ENCODE data around the gene SWAP70. TPM values are rescaled to one million over a fixed set of nuclear protein-coding genes. Genes with fewer than 3 reads are reported as not detected.

SWAP70 gene
- total and polyA plus RNA-seq, 9 of the 15 experiments (the other 6 are each of a cell fraction or from before 2014, with no cell fraction given): 1.7 to 4.9 (median 3.9) TPM

DNA sequence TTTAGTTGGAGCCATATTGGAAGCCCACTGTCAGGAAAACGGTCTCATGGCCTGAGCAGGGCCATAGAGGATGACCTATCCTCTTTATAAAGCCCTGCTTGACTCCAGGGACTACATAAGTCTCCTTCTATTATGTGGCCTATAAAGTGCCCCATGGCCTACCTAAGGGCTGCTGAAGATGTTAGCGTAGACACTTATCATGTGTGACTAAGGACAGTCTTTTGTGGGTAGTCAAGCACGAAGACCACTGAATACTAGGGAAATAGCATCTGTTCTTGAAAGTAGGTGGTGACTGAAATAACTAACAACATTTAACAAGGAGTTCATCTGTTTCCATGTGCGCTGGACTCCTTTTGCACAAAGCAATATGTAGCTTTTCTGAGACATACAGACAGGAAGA lies 117.1 kb downstream of the SWAP70 start (continued):
- TF ChIP-seq BRF1 (IDR thresholded peaks at IDR 0.05; ENCODE audit: borderline replicate concordance, extremely low read depth, insufficient read length) (no peak), CBFA2T2 (conservative IDR thresholded peaks at IDR 0.05) (no peak)
- TF ChIP-seq, protein P1, sequence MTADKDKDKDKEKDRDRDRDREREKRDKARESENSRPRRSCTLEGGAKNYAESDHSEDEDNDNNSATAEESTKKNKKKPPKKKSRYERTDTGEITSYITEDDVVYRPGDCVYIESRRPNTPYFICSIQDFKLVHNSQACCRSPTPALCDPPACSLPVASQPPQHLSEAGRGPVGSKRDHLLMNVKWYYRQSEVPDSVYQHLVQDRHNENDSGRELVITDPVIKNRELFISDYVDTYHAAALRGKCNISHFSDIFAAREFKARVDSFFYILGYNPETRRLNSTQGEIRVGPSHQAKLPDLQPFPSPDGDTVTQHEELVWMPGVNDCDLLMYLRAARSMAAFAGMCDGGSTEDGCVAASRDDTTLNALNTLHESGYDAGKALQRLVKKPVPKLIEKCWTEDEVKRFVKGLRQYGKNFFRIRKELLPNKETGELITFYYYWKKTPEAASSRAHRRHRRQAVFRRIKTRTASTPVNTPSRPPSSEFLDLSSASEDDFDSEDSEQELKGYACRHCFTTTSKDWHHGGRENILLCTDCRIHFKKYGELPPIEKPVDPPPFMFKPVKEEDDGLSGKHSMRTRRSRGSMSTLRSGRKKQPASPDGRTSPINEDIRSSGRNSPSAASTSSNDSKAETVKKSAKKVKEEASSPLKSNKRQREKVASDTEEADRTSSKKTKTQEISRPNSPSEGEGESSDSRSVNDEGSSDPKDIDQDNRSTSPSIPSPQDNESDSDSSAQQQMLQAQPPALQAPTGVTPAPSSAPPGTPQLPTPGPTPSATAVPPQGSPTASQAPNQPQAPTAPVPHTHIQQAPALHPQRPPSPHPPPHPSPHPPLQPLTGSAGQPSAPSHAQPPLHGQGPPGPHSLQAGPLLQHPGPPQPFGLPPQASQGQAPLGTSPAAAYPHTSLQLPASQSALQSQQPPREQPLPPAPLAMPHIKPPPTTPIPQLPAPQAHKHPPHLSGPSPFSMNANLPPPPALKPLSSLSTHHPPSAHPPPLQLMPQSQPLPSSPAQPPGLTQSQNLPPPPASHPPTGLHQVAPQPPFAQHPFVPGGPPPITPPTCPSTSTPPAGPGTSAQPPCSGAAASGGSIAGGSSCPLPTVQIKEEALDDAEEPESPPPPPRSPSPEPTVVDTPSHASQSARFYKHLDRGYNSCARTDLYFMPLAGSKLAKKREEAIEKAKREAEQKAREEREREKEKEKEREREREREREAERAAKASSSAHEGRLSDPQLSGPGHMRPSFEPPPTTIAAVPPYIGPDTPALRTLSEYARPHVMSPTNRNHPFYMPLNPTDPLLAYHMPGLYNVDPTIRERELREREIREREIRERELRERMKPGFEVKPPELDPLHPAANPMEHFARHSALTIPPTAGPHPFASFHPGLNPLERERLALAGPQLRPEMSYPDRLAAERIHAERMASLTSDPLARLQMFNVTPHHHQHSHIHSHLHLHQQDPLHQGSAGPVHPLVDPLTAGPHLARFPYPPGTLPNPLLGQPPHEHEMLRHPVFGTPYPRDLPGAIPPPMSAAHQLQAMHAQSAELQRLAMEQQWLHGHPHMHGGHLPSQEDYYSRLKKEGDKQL (CRISPR knock-in tag; IDR thresholded peaks at IDR 0.05; ENCODE audit: borderline replicate concordance): no peak

DNA sequence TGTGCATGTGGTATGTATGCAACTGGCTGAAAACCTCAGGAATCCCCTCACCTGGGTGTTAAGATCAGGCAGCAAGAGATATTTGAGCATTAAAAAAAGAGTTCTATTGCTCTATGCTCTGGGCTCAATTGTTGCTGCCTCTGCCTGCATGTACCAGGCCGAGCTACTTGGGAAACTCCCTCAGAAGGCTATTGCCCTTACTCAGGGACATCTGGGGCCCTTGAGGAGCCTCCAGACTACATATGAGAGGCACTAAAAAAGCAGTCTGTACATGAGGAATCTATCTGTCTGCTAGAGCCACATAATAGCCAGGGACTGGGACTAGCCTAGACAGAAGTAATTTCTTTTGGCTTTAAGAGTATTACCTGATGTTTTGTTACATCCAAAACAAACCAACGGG lies 120.1 kb downstream of the SWAP70 start:
- WGBS (ENCODE audit: insufficient coverage, low coverage, missing lambda C conversion rate): 38% methylated on average over 2 of the region's 2 CpGs
- Histone ChIP-seq H3K27ac (ENCODE audit: extremely low read depth, low read depth, low read length) (no peak overlapping the region), H3K36me3 (ENCODE audit: control insufficient read depth, insufficient read depth, low read length) (no peaks in the 10 kb centered on the region), H3K4me1 (replicated peaks in 1 of 2; ENCODE audit: control insufficient read depth in 2 of 2, insufficient read depth in 2 of 2, low read length in 2 of 2) (peaks cover 0 to 14% of the 10 kb centered on the region in 2 experiments; a peak in 2 of 5 replicates), H3K9ac (ENCODE audit: insufficient read depth in 1 of 2, low read depth in 2 of 2, low read length in 2 of 2) (no peak overlapping the region), H3K9me1 (ENCODE audit: control insufficient read depth, insufficient read depth, low read length) (no peaks in the 10 kb centered on the region), H3K9me3 (replicated peaks; ENCODE audit: control insufficient read depth, insufficient read depth, low read depth, low read length) (no peaks in the 10 kb centered on the region), H3K79me2 (ENCODE audit: control insufficient read depth, insufficient read depth, low read length) (no peaks in the 10 kb centered on the region), H3K27me3 (ENCODE audit: control insufficient read depth in 2 of 2, insufficient read depth in 2 of 2, low read length in 2 of 2) (no peaks in the 10 kb centered on the region), H3K4me3 (no peak overlapping the region), H3K4me2 (ENCODE audit: insufficient read depth, low read length) (no peak overlapping the region), H2AFZ (ENCODE audit: low read depth, low read length) (no peak overlapping the region), H4K20me1 (replicated peaks; ENCODE audit: control insufficient read depth, insufficient read depth, low read length) (no peaks in the 10 kb centered on the region)
- no peak for FAIRE-seq
- TF ChIP-seq ZNF197 (CRISPR knock-in tag; IDR thresholded peaks at IDR 0.05; ENCODE audit: low read depth) (no peak), CBX2 (IDR thresholded peaks at IDR 0.05; ENCODE audit: insufficient read depth, low read length, poor library complexity, severe bottlenecking) (no peak)
- TF ChIP-seq, protein P2, sequence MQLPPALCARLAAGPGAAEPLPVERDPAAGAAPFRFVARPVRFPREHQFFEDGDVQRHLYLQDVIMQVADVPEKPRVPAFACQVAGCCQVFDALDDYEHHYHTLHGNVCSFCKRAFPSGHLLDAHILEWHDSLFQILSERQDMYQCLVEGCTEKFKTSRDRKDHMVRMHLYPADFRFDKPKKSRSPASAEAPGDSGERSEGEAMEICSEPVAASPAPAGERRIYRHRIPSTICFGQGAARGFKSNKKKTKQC (CRISPR knock-in tag; IDR thresholded peaks at IDR 0.05): no peak
- DNase-seq (ENCODE audit: extremely low read depth in 1 of 4, low spot score in 3 of 4): no peak
- no TSS peak for BruUV-seq (replicated peaks)
- in situ Hi-C loops (cut with MboI): no loop called here
- ATAC-seq: peak; percentile 46; the same call in 2 of the 3 replicates
- ChIA-PET CTCF (ENCODE audit: low intra/inter-chr PET ratio) (interaction anchor here (0.7 kb wide), 1 partner anchor 561 kb away, joined by 3 read pairs; no protein-coding TSS in a partner anchor), POLR2A (no interaction called here)
- intact Hi-C loops (cut with micrococcal nuclease): no loop called here

Measured in K562 (cell line).